DND-41 (cell line): Measurements from ENCODE around the gene OPCML.

Source experiments
- EZH2 ChIP-seq: IDR thresholded peaks from 3 replicates; pipeline ENCODE4 v1.6.1; 2012; ENCODE audit warnings: borderline replicate concordance, low read depth, mild to moderate bottlenecking, moderate library complexity, low read length, inconsistent platforms; ENCODE audit not compliant: severe bottlenecking
- TF ChIP-seq, protein P1 (sequence below): IDR thresholded peaks from 2 replicates; pipeline ENCODE4 v1.5.1; 2012; ENCODE audit warnings: borderline replicate concordance, low read length, moderate library complexity, mild to moderate bottlenecking; ENCODE audit not compliant: poor library complexity, severe bottlenecking; ENCODE audit errors: extremely low read depth

DNA sequence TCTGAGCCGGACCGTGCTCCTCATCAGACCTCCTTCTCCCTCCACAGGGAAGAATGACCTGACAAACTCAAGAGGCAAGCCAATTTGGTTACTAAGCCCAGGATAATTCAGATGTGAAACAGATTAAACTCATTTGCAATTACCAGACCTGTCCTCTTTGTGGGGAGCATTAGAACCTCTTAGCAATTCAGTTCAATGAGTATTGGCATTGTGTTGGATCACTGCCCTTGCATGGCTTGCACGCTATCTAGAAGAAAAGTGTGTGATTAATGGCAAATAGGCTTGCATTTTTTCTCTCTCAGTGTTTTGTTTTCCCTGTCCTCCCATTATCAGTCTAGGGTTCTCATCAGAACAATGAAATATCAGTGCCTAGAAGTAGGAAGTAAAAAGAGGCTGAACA is 365.6 kb downstream of the OPCML start:
- TF ChIP-seq EZH2 = no peak
- TF ChIP-seq, protein P1, sequence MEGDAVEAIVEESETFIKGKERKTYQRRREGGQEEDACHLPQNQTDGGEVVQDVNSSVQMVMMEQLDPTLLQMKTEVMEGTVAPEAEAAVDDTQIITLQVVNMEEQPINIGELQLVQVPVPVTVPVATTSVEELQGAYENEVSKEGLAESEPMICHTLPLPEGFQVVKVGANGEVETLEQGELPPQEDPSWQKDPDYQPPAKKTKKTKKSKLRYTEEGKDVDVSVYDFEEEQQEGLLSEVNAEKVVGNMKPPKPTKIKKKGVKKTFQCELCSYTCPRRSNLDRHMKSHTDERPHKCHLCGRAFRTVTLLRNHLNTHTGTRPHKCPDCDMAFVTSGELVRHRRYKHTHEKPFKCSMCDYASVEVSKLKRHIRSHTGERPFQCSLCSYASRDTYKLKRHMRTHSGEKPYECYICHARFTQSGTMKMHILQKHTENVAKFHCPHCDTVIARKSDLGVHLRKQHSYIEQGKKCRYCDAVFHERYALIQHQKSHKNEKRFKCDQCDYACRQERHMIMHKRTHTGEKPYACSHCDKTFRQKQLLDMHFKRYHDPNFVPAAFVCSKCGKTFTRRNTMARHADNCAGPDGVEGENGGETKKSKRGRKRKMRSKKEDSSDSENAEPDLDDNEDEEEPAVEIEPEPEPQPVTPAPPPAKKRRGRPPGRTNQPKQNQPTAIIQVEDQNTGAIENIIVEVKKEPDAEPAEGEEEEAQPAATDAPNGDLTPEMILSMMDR = no peak
